IMR-90 (cell line): ENCODE measurements around the gene ABO.

Source experiments
- BHLHE40 ChIP-seq: fragments of 150-350 bp; IDR thresholded peaks from 2 replicates; pipeline ENCODE4 v1.6.1; 2016; ENCODE audit warnings: mild to moderate bottlenecking, low read depth, low read length
- CEBPB ChIP-seq: IDR thresholded peaks from 2 replicates; pipeline ENCODE4 v1.6.1; 2012; ENCODE audit warnings: low read depth, low read length, improper control_type of control experiment
- CTCF ChIP-seq: conservative IDR thresholded peaks from 2 replicates; pipeline ENCODE4 v1.5.1; 2012; ENCODE audit warnings: mild to moderate bottlenecking, low read depth, low read length, improper control_type of control experiment
- FOS ChIP-seq: fragments of 150-350 bp; IDR thresholded peaks from 2 replicates; pipeline ENCODE4 v1.6.1; 2016; ENCODE audit warnings: low read depth, low read length
- NFE2L2 ChIP-seq: fragments of 150-350 bp; IDR thresholded peaks from 2 replicates; pipeline ENCODE4 v1.6.1; 2016; ENCODE audit warnings: low read depth, mild to moderate bottlenecking, low read length
- POLR2A ChIP-seq: IDR thresholded peaks from 2 replicates; pipeline ENCODE4 v1.6.1; 2012; ENCODE audit warnings: mild to moderate bottlenecking, low read depth, low read length
- RCOR1 ChIP-seq: IDR thresholded peaks from 2 replicates; pipeline ENCODE4 v1.6.1; 2012; ENCODE audit warnings: mild to moderate bottlenecking, low read length, improper control_type of control experiment; ENCODE audit not compliant: insufficient replicate concordance
- RFX5 ChIP-seq: IDR thresholded peaks from 2 replicates; pipeline ENCODE4 v1.8.0; 2012; ENCODE audit warnings: low read depth, mild to moderate bottlenecking, low read length, moderate library complexity
- SMC3 ChIP-seq: fragments of 150-350 bp; IDR thresholded peaks from 2 replicates; pipeline ENCODE4 v1.6.1; 2016; ENCODE audit warnings: low read depth, mild to moderate bottlenecking, antibody characterized with exemption, low read length, moderate library complexity

GRCh38 chr9:133251773-133252172 lies 23.2 kb downstream of the ABO start:
- no peak for TF ChIP-seq POLR2A
- TF ChIP-seq SMC3: no peak
- TF ChIP-seq RFX5: no peak
- TF ChIP-seq BHLHE40: no peak
- TF ChIP-seq CTCF: no peak
- TF ChIP-seq NFE2L2: no peak
- no peak for TF ChIP-seq FOS
- TF ChIP-seq CEBPB: no peak
- TF ChIP-seq RCOR1: no peak
